EH (cell line): ENCODE results near the gene PYDC1.
"Not testable (repeated sequence)": the region's sequence is repeated elsewhere in the genome, so short reads cannot be mapped to it uniquely, and the experiment has no call there.

Experiments used
- DNase-seq: peaks from one replicate; pipeline ENCODE4 v3.0.0-alpha.2; 2015; ENCODE audit warnings: low read depth

PYDC1 gene

DNA sequence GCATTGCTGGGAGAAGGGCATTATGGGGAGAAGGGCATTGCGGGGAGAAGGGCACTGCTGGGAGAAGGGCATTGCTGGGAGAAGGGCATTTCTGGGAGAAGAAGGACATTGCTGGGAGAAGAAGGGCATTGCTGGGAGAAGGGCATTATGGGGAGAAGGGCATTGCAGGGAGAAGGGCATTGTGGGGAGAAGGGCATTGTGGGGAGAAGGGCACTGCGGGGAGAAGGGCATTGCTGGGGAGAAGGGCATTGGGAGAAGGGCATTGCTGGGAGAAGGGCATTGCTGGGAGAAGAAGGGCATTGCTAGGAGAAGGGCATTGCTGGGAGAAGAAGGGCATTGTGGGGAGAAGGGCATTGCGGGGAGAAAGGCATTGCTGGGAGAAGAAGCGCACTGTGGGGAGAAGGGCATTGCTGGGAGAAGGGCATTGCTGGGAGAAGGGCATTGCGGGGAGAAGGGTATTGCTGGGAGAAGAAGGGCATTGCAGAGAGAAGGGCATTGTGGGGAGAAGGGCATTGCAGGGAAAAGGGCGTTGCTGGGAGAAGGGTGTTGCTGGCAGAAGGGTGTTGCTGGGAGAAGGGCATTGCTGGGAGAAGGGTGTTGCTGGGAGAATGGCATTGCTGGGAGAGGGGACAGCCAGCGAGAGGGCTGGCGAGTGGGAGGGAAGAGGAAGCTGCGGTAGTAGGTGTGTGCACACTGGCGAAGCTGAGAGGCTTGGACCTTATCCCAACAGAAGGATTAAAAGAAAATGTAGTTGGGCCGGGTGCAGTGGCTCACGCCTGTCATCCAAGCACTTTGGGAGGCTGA lies 4.6 kb upstream of the PYDC1 start:
- no peak for DNase-seq

DNA sequence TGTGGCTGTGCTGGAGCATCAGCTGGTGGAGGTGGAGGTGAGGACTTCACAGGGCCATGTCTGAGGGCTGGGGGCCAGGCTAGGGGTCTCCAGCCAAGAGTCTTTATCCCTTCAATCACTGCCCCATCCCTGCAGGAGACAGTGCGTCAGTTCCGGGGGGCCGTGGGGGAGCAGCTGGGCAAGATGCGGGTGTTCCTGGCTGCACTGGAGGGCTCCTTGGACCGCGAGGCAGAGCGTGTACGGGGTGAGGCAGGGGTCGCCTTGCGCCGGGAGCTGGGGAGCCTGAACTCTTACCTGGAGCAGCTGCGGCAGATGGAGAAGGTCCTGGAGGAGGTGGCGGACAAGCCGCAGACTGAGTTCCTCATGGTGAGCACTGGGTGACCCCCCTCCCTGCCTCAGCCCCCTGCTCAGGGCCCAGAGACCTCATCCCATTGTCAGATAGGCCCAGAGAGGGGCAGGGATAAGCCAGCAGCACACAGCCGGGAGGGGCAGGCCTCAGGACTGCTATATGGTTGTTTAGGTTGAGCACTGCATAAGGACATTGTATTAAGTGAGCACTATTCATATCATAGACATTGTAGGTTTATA lies 2.3 kb upstream of the PYDC1 start:
- DNase-seq = no peak

DNA sequence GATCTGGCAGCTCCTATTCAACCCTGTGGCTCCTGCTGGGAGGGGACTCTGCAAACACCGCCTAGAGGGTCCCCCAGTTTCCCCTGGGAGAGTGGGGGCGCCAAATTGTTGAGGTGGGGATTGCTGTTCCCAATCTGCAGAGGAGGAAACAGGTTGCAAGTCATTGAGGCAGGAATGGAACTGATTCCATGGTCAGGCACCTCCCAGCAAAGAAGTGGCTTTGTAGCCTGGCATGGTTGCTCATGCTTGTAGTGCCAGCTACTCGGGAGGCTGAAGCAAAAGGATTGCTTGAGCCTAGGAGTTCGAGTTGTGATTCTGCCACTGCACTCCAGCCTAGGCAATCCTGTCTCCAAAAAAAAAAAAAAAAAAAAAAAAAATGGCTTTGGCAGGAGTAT lies 198 bp upstream of the PYDC1 start:
- no peak for DNase-seq

DNA sequence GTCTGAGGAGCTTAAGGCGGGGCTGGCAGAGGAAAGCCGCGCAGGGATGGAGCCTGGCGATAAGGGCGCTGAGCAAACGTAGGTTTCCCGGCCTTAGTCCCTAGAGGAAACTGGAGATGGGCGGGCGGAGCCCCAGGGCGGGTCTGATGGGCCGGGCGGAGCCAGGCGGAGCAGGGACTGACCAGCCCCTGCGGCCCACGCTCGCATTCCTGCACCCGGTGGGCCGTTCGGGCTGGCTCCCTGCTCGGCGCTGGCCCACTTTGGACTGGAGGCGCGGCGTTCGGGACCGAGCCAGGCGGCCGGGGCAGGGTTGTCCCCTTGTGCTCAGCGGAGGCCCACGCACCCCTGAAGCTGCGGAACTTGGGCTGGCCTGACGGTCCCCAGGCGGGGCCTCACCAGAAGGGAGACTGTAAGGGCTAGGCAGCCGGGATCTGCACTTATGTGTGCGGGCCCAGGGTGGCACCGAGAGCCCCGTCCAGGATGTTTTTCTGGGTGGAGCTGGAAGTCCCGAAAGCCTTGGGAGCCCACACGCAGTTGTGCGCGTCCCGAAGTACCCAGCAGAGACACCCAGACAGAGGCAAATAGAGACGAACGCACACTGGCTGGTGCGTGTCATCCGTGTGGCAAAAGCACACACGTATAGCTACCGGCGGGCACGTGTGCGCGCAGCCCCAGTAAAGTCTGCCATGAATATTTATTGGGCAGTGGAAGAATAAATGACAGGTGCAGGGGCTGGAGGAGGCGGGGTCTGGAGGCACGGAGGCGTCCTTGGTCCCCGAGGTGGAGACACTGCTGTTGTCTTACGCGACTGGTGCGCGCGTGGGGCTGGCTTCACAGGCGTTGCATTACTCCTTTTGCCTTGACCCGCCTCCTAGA lies 1.4 kb downstream of the PYDC1 start:
- peak; percentile 75 for DNase-seq

DNA sequence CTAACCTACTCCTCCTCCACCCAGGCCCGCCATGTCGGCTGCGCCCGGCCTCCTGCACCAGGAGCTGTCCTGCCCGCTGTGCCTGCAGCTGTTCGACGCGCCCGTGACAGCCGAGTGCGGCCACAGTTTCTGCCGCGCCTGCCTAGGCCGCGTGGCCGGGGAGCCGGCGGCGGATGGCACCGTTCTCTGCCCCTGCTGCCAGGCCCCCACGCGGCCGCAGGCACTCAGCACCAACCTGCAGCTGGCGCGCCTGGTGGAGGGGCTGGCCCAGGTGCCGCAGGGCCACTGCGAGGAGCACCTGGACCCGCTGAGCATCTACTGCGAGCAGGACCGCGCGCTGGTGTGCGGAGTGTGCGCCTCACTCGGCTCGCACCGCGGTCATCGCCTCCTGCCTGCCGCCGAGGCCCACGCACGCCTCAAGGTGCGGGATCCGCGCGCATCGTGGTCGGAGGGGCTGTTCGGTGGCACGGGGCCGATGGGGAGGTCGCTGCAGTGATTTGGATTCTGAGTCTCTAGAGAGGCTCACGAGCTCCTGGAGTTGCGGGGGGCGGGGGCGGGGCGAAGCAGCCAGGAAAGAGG lies 2.1 kb downstream of the PYDC1 start:
- no peak for DNase-seq

DNA sequence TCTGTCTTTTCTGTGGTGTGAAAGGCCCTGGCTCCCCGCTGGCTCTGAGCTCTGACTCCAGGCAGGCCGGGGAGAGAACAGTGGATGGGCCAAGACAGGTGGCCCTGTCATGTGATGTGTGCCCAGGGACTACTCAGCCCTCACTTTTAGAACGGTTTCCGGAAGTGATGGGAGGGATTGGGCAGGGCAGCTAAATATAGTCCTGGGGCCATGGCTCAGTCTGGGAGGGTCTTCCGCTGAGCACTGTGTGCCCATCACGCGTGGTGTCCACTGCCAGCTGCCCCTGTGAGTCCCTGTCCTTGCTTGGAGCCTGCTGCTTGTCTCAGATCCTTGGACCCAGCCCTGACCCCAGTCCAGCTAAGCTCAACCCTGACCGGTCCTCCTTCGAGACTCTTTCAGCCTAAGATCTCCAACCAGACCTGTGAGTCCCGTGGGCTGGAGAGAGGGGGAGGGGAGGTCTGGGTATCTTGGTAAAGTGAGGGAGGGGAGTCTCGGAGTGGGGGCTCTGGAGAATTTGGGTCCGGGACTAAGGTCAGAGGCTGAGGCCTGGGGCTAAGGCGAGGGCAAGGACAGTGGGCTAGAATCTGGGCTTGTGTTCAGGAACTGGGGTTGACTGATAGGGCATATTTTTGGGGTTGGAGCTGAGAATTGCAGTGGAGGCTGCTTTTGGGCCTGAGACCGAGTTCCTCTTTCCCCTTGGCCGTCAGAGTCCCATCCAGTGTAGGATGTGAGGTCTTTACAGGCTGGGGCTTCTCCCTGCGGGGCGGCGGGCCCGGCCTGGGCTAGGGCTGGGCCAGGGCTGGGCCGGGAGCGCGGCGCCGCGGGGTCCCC lies 2.8 kb downstream of the PYDC1 start, which contains the start of gene TRIM72:
TRIM72 (plus strand) TSS at position 243 of the 831 bp plus-strand sequence. CDS start 620 bp downstream, outside the sequence.
- DNase-seq = no peak

DNA sequence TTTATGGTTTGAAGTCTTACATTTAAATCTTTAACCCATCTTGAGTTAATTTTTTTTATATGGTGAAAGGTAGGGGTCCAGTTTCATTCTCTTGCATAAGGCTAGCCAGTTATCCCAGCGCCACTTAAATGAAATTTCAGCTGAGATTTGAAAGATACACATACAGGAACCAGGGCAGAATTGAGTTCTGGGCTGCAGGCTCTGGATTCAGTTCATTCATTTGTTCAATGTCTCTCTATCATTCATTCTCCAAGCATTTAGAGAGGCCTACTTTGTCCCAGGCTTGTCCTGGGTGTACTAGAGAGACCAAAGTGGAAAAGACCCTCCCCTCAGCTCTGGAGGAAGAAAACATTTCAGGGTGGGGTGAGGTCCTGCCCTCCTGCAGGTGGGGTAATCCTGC lies 3.6 kb downstream of the PYDC1 start:
- no peak for DNase-seq

DNA sequence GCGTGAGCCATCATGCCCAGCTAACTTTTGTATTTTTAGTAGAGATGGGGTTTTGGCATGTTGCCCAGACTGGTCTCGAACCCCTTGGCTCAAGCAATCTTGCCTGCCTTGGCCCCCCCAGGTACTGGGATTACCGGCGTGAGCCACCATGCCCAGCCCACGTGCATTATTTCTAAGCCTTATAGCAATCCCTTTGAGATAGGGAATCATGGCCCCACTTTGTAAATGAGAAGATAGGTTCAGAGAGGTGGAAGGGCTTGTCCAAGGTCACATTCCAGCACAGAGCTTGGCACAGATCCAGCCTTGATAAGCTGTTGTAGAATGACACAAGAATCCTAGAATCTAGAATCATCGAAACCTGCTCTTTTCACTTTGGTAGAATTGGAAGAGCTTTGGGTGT lies 10.2 kb downstream of the PYDC1 start:
- no peak for DNase-seq

DNA sequence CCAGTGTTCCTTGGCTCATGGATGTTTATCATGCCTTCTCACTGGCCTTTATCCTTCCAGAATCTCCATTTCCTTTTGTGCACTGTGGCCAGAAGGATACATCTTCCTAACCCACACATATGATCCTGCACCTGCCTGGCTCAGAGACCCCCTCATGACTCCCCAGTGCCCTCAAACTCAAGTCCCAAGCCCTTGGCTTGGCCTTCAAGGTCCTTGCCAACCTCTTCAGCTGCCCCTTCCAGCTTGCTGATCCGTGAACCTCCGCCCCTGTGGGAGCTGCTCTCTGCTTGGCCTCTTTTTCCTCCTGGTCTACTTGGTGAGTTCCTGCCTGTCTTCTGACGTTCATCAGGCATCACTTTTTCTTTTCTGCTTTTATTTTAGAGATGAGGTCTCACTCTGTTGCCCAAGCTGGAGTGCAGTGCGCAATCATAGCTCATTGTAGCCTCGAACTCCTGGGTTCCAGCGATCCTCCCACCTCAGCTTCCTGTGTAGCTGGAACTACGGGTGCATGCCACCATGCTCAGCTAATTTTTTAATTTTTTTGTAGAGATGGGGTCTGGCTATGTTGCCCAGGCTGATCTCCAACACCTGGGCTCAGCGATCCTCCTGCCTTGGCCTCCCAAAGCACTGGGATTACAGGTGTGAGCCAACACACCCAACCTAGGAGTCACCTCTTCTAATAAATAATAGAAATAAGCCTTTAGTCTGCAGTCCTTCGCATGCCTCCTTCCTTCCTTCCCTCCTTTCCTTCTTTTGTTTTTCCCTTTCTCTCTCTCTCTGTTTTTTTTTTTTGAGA lies 11.9 kb downstream of the PYDC1 start:
- no peak for DNase-seq

DNA sequence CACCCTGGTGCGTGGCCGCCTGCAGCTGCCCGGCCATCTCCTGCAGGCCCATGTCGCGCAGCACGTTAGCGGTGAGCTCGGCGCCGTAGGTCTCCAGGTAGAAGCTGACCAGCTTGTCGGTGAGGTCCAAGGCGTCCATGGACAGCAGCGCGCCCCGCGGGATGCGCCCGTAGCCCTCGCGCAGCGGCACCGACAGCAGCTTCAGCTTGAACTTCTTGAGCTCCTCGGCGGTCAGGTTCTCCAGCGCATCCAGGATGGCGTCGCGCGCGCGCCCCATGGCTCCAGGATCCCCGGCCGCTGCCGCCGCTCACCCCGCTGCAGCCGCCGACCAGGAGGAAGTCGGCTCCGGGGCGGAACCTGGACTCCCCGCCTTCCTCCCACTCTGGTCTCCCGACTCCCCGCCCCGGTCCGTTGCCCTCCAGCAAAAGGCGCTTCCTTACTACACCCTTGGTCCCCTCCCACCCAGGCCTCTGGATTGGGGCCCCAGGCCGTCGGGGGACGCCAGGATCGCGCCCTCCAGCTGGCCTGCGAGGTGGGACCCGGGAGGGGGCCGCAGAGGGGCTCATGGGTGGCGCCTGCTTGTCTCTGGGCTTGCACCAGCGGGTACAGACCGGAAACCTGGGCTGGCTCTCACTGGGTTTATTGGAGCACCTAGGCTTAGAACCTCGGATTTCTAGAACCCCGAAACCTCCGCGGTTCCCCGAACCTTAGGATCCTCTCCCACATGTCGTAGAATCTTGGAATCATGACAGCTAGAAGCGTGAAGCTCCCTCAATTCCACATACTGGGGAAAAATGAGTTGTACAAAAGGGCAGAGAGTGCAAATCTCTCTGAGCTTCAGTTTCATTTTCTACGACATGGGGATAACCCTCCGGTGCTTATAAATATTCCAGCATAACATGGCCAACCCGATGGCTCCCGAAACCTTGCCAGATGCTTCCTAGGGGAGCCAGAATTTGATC lies 14.2 kb downstream of the PYDC1 start, which contains the start of gene PYCARD:
PYCARD (minus strand) TSS at position 347 of the 962 bp plus-strand sequence; CDS start at position 277, 70 bp downstream.
- DNase-seq = peak; percentile 68

DNA sequence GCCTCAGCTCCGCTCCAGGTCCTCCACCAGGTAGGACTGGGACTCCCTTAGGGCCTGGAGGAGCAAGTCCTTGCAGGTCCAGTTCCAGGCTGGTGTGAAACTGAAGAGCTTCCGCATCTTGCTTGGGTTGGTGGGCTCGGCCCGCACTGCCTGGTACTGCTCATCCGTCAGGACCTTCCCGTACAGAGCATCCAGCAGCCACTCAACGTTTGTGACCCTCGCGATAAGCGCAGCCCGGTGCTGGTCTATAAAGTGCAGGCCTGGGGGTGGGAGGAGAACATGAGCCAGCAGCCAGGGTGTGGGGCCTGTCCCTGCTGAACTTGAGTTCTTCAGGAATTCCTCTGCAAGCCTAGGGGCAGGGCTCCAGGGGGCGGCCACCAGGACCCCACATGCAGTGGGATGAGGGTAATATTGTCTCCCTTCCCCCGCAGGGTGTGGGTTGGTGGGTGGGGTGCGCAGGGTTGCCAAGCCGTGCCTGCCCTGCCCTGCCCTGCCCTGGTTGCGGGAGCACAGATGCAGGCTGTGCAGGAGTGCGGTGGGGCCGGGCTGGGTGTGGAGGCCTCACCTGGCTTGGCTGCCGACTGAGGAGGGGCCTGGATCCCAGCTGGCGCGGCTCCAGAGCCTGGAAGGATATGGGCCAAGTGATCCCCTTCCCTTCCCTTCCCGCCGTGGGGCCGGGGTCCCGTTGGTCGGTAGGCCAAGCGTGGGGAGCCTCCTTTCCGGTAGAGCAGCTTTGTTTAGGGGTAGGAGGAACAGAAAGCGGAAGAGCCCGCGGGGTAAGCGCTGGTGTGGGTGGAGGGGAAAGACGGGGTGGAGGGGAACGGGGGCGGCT lies 15.1 kb downstream of the PYDC1 start:
- DNase-seq = peak; percentile 42

DNA sequence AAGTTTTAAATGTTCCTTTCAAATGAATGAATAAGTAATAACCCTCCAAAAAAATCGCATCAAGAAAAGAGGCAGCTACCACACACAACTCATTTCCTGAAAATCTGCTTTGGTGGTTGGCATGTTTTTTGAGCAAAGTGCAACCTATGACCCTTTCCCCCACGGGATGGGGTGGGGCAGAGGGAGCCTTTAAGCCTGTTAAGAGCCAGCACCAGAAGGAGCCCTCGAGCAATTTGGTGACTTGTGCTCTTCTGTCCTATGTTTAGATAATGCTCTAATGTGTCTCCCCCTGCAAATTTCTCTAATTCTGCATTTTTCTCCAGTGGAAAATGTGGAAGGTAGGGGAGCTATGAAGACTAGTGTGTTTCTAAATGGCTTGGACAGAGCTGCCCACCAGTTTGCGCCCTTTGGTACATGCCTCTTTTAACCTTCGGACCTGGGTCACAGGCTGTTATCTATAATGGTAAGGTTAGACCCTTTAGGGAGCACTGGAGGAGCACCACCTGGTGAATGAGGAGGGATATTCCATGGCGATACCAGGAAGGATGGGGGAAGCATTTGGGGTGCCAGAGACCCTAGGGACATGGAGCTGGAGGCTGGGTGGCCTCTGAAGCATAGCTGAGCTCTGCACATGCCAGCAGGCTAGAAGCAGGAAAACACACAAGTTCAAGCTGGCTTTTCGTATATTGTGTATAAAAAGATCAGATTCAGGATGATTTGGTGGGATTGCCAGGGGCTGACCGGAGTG lies 15.9 kb downstream of the PYDC1 start:
- DNase-seq = peak; percentile 59

DNA sequence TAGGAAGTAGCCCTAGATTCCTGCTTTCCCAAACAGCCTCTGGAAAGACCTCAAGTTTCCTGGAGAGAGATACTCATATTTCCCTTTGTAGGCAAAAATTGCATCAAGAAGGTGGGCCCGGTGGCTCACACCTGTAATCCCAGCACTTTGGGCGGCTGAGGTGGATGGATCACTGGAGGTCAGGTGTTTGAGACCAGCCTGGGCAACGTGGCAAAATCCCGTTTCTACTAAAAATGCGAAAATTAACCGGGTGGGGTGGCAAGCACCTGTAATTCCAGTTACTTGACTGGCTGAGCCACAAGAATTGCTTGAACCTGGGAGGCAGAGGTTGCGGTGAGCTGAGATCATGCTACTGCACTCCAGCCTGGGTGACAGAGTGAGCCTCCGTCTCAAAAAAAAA lies 16.8 kb downstream of the PYDC1 start:
- not testable (repeated sequence) for DNase-seq

DNA sequence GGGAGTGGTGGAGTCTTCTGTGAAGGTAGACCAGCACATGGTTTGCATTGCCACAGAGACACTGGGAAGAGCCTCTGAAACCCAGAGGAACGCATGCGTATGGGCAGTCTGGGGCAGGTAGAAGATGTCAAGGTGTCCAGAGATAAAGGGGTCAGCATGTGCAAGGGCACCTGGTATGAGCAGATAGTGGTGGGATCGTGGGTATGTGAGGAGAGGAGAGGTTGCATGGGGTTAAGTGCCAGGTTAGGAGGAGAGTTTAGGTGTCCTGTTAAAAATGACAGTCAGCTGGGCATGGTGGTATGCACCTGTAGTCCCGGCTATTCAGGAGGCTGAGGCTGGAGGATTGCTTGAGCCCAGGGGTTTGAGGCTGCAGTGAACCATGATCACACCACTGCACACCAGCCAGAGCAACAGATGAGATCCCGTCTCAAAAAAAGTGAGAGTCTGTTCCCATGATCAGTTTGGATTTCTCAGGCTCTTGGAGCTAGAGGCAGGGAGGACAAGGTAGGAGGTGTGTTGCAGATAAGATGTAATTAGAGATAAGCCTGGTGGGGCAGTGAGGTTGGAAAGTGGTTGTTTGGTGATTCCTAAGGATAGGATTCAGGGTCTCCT lies 17.4 kb downstream of the PYDC1 start:
- no peak for DNase-seq

DNA sequence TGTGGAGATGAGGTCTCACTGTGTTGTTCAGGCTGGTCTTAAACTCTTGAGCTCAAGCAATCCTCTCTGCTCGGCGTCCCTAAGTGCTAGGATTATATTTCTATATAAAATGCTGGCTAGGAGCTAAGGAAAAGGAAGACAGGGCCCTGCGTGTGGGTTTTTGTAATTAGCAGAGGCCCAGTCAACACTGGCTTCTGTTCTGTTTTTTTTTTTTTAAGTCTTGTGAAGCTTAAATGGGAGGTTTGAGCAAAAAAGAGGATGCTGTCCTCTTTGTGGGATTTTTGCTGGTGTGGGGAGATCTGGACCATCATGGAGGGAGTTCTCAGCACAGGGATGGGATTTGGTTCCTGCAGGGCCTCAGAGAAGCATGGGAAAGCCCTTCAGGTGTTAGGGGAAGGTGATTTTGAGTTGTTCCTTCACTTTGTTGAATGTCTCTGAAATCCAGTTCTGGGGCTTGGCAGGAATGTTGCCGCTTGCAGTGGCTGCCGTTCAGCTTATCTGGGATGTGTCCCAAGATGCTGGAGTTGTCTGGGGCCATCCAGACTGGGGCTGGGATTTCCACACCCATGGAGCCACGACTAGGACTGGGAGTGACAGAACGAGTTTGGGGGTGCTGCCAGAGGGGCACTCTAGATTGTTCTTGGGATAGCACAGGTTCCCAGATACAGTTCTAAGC lies 18.6 kb downstream of the PYDC1 start:
- DNase-seq = no peak

DNA sequence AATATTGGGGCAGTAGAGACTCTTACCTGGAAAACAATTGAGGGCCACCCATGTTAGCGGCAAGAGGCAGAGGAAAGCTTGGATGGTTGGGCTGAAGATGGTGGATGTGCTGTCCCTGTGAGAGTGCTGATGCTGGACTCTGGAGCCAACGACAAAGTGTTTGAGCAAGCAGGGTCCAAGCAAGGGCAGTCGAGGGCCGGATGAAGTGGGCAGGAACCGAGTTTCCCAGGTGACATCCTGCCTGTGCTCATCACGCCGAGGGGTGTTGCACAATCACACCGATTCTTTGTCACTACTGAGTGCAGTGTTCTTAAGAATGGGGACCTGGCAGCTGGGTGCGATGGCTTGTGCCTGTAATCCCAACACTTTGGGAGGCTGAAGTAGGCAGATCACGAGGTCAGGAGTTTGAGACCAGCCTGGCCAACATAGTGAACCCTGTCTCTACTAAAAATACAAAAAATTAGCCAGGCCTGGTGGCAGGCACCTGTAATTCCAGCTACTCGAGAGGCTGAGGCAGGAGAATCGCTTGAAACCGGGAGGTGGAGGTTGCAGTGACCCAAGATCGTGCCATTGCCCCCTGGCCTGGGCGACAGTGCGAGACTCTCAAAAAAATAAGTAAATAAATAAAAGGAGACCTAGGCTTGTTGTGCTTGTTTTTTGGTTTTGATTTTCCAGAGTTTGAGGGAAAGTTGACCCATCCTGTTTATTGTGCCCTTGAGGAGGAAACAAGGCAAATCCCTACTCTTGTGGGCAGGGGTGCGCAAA lies 20.4 kb downstream of the PYDC1 start:
- no peak for DNase-seq
